ENCODE measurements around the gene RPA1.

GRCh38 chr17:1872976-1873375, 43.2 kb downstream of the RPA1 start:
- TF ChIP-seq POLR2AphosphoS5 (IDR thresholded peaks at IDR 0.05) (no peak), EP300 (conservative IDR thresholded peaks at IDR 0.05; ENCODE audit: poor library complexity, severe bottlenecking) (no peak), EZH2 (IDR thresholded peaks at IDR 0.05; ENCODE audit: borderline replicate concordance, insufficient read depth, low read length, poor library complexity, severe bottlenecking) (no peak), MXI1 (conservative IDR thresholded peaks at IDR 0.05; ENCODE audit: poor library complexity, severe bottlenecking) (no peak), REST (IDR thresholded peaks at IDR 0.05; ENCODE audit: borderline replicate concordance) (no peak), TAF1 (IDR thresholded peaks at IDR 0.05; ENCODE audit: low read depth) (no peak), SMC3 (conservative IDR thresholded peaks at IDR 0.05; ENCODE audit: poor library complexity) (no peak), RAD21 (conservative IDR thresholded peaks at IDR 0.05) (no peak)
- TF ChIP-seq, protein P1, sequence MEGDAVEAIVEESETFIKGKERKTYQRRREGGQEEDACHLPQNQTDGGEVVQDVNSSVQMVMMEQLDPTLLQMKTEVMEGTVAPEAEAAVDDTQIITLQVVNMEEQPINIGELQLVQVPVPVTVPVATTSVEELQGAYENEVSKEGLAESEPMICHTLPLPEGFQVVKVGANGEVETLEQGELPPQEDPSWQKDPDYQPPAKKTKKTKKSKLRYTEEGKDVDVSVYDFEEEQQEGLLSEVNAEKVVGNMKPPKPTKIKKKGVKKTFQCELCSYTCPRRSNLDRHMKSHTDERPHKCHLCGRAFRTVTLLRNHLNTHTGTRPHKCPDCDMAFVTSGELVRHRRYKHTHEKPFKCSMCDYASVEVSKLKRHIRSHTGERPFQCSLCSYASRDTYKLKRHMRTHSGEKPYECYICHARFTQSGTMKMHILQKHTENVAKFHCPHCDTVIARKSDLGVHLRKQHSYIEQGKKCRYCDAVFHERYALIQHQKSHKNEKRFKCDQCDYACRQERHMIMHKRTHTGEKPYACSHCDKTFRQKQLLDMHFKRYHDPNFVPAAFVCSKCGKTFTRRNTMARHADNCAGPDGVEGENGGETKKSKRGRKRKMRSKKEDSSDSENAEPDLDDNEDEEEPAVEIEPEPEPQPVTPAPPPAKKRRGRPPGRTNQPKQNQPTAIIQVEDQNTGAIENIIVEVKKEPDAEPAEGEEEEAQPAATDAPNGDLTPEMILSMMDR (IDR thresholded peaks at IDR 0.05; ENCODE audit: poor library complexity, severe bottlenecking): no peak

Data from neural cell (in vitro differentiated cells).